ENCODE measurements around the gene SUPT5H.

SUPT5H gene

DNA sequence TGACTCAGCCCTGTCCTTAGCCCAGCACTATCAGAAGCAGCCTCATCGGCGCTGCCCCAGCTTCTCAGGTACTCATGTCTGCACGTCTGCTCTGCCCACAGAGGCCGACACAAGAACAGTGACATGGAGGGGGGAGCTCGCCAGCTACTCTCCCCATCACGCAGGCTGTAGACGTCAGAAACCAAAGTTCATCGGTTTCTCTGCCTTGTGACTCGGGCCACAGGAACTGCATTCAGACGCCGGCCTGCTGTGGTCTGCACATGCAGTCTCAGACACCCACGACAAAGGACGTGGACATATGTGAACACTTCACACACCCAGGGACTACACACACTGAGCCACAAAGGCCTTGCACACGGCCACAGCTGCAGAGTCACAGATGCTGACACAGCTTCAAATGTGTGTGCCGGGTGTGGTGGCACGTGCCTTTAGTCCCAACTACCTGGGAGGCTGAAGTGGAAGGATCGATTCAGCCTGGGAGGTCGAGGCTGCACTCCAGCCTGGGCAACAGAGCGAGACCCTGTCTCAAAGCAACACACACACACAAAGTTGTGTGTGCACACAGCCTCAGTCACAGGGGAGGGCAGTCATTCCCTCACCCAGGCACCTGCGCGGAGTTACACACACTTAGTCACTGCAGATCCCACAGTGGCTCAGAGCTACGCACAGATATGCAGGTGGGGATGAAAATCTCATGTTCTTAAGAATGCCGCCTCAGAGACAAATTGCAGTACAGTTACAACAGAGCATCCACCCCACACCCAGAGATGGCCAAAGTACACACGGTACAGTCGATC is 43.6 kb upstream of the SUPT5H start:
- Histone ChIP-seq H3K79me2 (ENCODE audit: insufficient read depth, low read length) (no peaks in the 10 kb centered on the region), H3K9ac (ENCODE audit: low read depth, low read length) (peak overlapping the region; percentile 48), H3K27me3 (ENCODE audit: insufficient read depth, low read length, poor library complexity) (no peaks in the 10 kb centered on the region), H3K9me3 (ENCODE audit: insufficient read depth, low read length, severe bottlenecking) (no peaks in the 10 kb centered on the region), H4K20me1 (ENCODE audit: insufficient read depth, low read length) (0 out of 2 replicates have a peak, but pooled peaks cover 5% of the 10 kb centered on the region), H3K4me2 (ENCODE audit: insufficient read depth, low read length) (peak overlapping the region; percentile 61), H2AFZ (ENCODE audit: low read depth, low read length) (peak overlapping the region; percentile 67), H3K4me3 (ENCODE audit: low read depth in 1 of 2, low read length in 2 of 2) (peak overlapping the region in 1 of 2 experiments; percentile 45; a peak in 2 of 4 replicates), H3K4me1 (ENCODE audit: insufficient read depth, low read length) (peaks cover 46% of the 10 kb centered on the region), H3K27ac (ENCODE audit: low read length) (peak overlapping the region; percentile 52), H3K36me3 (ENCODE audit: insufficient read depth, low read length) (peaks cover 13% of the 10 kb centered on the region)
- DNase-seq (no peak), ATAC-seq (ENCODE audit: insufficient read depth, low read depth) (no peak)
- TF ChIP-seq, protein P1, sequence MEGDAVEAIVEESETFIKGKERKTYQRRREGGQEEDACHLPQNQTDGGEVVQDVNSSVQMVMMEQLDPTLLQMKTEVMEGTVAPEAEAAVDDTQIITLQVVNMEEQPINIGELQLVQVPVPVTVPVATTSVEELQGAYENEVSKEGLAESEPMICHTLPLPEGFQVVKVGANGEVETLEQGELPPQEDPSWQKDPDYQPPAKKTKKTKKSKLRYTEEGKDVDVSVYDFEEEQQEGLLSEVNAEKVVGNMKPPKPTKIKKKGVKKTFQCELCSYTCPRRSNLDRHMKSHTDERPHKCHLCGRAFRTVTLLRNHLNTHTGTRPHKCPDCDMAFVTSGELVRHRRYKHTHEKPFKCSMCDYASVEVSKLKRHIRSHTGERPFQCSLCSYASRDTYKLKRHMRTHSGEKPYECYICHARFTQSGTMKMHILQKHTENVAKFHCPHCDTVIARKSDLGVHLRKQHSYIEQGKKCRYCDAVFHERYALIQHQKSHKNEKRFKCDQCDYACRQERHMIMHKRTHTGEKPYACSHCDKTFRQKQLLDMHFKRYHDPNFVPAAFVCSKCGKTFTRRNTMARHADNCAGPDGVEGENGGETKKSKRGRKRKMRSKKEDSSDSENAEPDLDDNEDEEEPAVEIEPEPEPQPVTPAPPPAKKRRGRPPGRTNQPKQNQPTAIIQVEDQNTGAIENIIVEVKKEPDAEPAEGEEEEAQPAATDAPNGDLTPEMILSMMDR (IDR thresholded peaks at IDR 0.05; ENCODE audit: borderline replicate concordance, extremely low read depth, low read length, poor library complexity, severe bottlenecking), result no peak
- TF ChIP-seq EZH2 (IDR thresholded peaks at IDR 0.05; ENCODE audit: borderline replicate concordance, low read depth, low read length, severe bottlenecking), result no peak

DNA sequence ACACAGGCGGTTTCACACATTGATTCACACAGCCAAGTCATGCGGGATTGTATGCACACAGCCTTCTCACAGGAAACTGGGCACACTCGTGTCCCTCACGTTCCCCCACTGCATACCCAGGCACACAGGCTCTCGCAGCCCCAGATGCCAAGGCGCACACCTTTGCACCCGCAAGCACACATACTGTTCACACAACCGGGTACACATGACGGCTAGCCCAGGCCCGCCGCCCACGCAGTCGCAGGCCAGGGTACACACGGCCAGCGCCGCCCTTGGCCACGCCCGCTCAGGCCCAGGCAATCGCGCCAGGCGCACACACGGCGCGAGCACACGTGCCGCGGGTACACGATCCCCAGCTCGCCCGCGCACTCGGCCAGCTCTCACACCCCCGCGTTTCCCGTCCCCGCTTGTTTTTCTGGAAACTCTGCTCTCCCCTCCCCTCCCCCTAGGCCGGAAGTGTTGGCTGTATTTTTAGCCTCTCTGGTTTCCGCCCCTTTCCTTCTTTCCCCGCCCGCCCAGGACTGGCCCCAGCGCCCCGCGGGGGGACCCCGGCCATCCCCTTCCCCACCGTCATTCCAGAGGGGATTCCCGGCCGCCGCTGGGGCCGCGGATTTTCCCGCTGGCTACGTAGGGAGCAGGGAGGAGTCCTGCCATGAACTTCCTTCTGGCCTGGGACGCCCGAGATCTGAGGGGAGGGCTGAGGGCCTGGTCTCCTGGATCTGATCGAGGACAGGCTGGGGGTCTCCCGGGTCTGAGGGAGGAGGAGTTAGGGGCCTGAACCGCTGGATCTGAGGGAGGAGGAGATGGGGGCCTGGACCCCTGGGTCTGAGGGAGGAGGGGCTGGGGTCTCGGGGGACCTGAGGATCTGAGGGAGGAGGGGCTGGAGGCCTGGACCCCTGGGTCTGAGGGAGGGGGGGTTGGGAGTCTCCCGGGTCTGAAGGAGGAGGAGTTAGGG is 42.8 kb upstream of the SUPT5H start:
- peak; percentile 30 for ATAC-seq (ENCODE audit: insufficient read depth, low read depth)
- Histone ChIP-seq H3K4me3 (ENCODE audit: low read depth in 1 of 2, low read length in 2 of 2) (peak overlapping the region in 1 of 2 experiments; percentile 45; a peak in 2 of 4 replicates), H3K9me3 (ENCODE audit: insufficient read depth, low read length, severe bottlenecking) (no peaks in the 10 kb centered on the region), H3K36me3 (ENCODE audit: insufficient read depth, low read length) (peaks cover 9% of the 10 kb centered on the region; the same call in 1 of the 2 replicates), H3K79me2 (ENCODE audit: insufficient read depth, low read length) (peaks cover 8% of the 10 kb centered on the region), H3K27me3 (ENCODE audit: insufficient read depth, low read length, poor library complexity) (no peaks in the 10 kb centered on the region), H3K27ac (ENCODE audit: low read length) (peak overlapping the region; percentile 52), H3K9ac (ENCODE audit: low read depth, low read length) (peak overlapping the region; percentile 48), H4K20me1 (ENCODE audit: insufficient read depth, low read length) (peaks cover 1% of the 10 kb centered on the region; the same call in 1 of the 2 replicates), H2AFZ (ENCODE audit: low read depth, low read length) (peak overlapping the region; percentile 67), H3K4me2 (ENCODE audit: insufficient read depth, low read length) (peak overlapping the region; percentile 61), H3K4me1 (ENCODE audit: insufficient read depth, low read length) (peaks cover 50% of the 10 kb centered on the region)
- TF ChIP-seq EZH2 (IDR thresholded peaks at IDR 0.05; ENCODE audit: borderline replicate concordance, low read depth, low read length, severe bottlenecking), result no peak
- TF ChIP-seq, protein P1 (IDR thresholded peaks at IDR 0.05; ENCODE audit: borderline replicate concordance, extremely low read depth, low read length, poor library complexity, severe bottlenecking), result no peak
- peak; percentile 85 for DNase-seq

DNA sequence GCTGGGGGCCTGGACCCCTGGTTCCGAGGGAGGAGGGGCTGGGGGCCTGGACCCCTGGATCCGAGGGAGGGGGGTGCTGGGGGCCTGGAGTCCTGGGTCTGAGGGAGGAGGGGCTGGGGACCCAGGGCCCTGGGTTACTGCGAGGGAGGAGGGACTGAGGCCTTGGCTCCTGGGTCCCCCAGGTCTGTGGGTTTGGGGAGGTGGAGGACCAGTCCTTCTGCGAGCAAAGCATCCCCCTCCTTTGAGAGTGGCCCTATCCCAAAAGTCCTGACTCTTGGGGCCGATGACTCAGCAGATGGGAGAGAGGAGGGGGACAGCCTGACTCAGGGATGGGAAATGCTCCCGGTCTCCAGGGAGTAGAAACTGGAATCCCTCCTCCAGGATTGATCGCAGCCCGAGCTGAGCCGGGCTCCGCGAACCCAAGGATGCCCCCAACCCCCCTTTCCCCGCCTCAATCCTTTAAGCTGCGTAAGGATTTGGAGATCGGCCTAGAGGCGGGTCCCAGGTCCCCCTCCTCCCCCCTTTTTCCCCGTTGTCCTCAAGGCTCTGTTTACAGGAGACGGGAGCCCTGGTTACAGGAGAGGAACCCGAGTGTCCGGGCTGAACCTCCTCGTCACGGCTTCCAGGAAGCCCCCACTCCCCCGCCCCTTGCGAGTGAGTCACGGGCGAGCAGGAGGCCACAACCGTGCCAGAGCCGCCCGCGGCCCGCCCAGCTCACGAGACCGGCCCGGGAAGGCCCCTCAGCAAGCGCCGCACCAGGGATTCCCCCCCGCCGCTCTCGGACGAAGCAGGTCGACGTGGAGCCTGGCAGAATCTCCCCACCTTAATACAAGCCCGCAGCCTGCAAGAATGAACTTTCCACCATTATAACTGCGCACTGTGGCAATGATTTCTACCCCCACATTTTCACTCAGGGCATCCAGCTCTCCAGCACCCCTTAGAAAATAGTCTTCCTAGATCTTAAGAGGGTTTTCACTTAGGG is 41.8 kb upstream of the SUPT5H start:
- no peak for ATAC-seq (ENCODE audit: insufficient read depth, low read depth)

More for the DNA sequence above, 41.8 kb upstream of the SUPT5H start:
- DNase-seq, result no peak
- Histone ChIP-seq H3K9me3 (ENCODE audit: insufficient read depth, low read length, severe bottlenecking) (no peaks in the 10 kb centered on the region), H3K36me3 (ENCODE audit: insufficient read depth, low read length) (peaks cover 14% of the 10 kb centered on the region), H2AFZ (ENCODE audit: low read depth, low read length) (no peak overlapping the region), H3K4me1 (ENCODE audit: insufficient read depth, low read length) (peaks cover 50% of the 10 kb centered on the region), H3K79me2 (ENCODE audit: insufficient read depth, low read length) (peaks cover 18% of the 10 kb centered on the region), H3K9ac (ENCODE audit: low read depth, low read length) (no peak overlapping the region; the same call in 1 of the 2 replicates), H3K4me3 (ENCODE audit: low read depth in 1 of 2, low read length in 2 of 2) (no peak overlapping the region), H3K27me3 (ENCODE audit: insufficient read depth, low read length, poor library complexity) (no peaks in the 10 kb centered on the region), H3K4me2 (ENCODE audit: insufficient read depth, low read length) (no peak overlapping the region), H3K27ac (ENCODE audit: low read length) (no peak overlapping the region), H4K20me1 (ENCODE audit: insufficient read depth, low read length) (peaks cover 11% of the 10 kb centered on the region; the same call in 1 of the 2 replicates)
- TF ChIP-seq EZH2 (IDR thresholded peaks at IDR 0.05; ENCODE audit: borderline replicate concordance, low read depth, low read length, severe bottlenecking), result no peak
- TF ChIP-seq, protein P1 (IDR thresholded peaks at IDR 0.05; ENCODE audit: borderline replicate concordance, extremely low read depth, low read length, poor library complexity, severe bottlenecking), result no peak
